ENCODE results near the gene GID4. TPM values are rescaled to one million over a fixed set of nuclear protein-coding genes. Genes with fewer than 3 reads are reported as not detected.

Gene GID4
- polyA plus RNA-seq, 3 donors = 4.1 to 6.0 (median 4.4) TPM

GRCh38 chr17:18107971-18108370 lies 68.8 kb downstream of the GID4 start:
- Histone ChIP-seq H4K20me1 (ENCODE audit: insufficient read depth, low read length) (no peaks in the 10 kb centered on the region), H3K36me3 (replicated peaks in 1 of 2; ENCODE audit: control insufficient read depth in 1 of 2, insufficient read depth in 2 of 2, low read length in 2 of 2) (peaks cover 37 to 48% of the 10 kb centered on the region in 2 donors), H3K27me3 (ENCODE audit: control insufficient read depth in 2 of 2, insufficient read depth in 2 of 2, low read length in 2 of 2) (no peaks in the 10 kb centered on the region), H3K4me1 (ENCODE audit: control insufficient read depth in 1 of 2, insufficient read depth in 2 of 2, low read length in 2 of 2) (peaks cover 0 to under 1% of the 10 kb centered on the region in 2 donors), H3K27ac (ENCODE audit: low read depth in 1 of 2, low read length in 2 of 2) (no peak overlapping the region), H3K4me2 (replicated peaks; ENCODE audit: extremely low read depth, low read length, poor library complexity, severe bottlenecking) (no peak overlapping the region), H3K4me3 (replicated peaks in 1 of 3; ENCODE audit: low read depth in 2 of 3, low read length in 3 of 3) (no peak overlapping the region), H3K9ac (ENCODE audit: insufficient read depth, low read length, poor library complexity, severe bottlenecking) (no peak overlapping the region), H3K79me2 (ENCODE audit: insufficient read depth, low read length) (no peaks in the 10 kb centered on the region), H3K9me3 (replicated peaks in 1 of 2; ENCODE audit: control insufficient read depth in 1 of 2, insufficient read depth in 1 of 2, low read length in 2 of 2) (no peaks in the 10 kb centered on the region), H2AFZ (ENCODE audit: insufficient read depth, low read depth, low read length, poor library complexity, severe bottlenecking) (no peak overlapping the region)
- peaks cover 0 to 4% (median 2%) of the 10 kb centered on the region in 3 donors for H3K27me3 Mint-ChIP-seq (ENCODE audit: low read depth in 3 of 3)
- peaks cover 29 to 37% of the 10 kb centered on the region in 2 donors for H3K36me3 Mint-ChIP-seq
- WGBS (ENCODE audit: insufficient coverage) = 90% methylated on average over 6 of the region's 6 CpGs
- DNase-seq = no peak
- no peaks in the 10 kb centered on the region for H3K4me1 Mint-ChIP-seq
- no peak overlapping the region for H3K4me3 Mint-ChIP-seq
- H3K27ac Mint-ChIP-seq = peak overlapping the region in 1 of 7 donors; percentile 8
- TF ChIP-seq, protein P1, sequence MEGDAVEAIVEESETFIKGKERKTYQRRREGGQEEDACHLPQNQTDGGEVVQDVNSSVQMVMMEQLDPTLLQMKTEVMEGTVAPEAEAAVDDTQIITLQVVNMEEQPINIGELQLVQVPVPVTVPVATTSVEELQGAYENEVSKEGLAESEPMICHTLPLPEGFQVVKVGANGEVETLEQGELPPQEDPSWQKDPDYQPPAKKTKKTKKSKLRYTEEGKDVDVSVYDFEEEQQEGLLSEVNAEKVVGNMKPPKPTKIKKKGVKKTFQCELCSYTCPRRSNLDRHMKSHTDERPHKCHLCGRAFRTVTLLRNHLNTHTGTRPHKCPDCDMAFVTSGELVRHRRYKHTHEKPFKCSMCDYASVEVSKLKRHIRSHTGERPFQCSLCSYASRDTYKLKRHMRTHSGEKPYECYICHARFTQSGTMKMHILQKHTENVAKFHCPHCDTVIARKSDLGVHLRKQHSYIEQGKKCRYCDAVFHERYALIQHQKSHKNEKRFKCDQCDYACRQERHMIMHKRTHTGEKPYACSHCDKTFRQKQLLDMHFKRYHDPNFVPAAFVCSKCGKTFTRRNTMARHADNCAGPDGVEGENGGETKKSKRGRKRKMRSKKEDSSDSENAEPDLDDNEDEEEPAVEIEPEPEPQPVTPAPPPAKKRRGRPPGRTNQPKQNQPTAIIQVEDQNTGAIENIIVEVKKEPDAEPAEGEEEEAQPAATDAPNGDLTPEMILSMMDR (IDR thresholded peaks at IDR 0.05) = no peak
- no peaks in the 10 kb centered on the region for H3K9me3 Mint-ChIP-seq
- intact Hi-C loops (cut with micrococcal nuclease) = no loop called here

DNA sequence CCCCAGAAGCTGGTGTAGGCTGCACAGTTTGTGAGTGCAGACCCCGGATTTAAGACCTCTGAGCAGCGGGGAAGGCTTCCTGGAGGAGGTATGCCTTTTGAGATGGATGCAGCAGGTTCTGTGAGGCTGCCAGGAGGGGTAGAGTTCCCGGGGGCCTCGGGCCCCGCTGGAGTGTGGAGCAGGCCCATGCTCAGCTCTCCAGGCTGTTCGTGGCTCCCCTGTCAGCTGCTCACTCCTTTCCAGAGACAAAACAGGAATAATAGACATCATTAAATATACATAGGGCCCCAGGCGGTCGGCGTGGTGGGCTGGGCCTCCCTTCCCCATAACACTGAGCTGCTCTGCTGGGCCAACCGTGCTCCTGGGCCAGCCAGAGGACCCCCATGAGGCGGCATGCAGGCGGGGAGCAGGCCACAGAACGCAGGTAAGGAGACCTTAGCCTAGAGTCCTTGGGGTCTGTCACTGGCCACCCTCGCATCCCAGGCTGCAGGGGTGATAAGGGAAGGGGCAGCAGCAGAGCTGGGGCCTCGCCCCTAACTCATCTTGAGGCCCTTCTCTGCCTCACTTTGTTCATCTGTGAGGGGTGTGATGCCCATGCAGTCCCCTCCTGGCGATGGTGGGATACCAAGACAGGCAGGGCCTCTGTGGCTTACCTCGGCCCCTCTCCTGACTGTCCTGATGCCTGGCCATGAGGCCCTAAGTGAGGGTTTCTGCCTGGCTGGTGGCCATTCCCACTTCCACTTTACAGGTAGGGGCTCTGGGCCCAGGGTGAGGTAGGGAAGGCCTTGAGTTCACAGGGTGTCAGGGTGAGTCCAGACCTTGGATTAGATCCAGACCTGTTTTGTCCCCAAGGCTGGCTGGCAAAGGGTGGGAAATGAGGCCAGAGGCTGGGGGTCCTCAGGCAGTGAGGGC lies 69.4 kb downstream of the GID4 start, which contains the start of gene MYO15A:
Gene MYO15A (plus strand): TSS at position 356 of the 912 bp plus-strand sequence. CDS start 10,045 bp downstream, outside the sequence.
- no peaks in the 10 kb centered on the region for H3K79me2 ChIP-seq (ENCODE audit: insufficient read depth, low read length)
- H3K4me3 Mint-ChIP-seq = no peak within 1 kb of the TSS
- peak within 1 kb of the TSS in 1 of 7 donors; percentile 8 for H3K27ac Mint-ChIP-seq
- peaks cover 33 to 41% of the 10 kb centered on the region in 2 donors for H3K36me3 ChIP-seq (replicated peaks in 1 of 2; ENCODE audit: control insufficient read depth in 1 of 2, insufficient read depth in 2 of 2, low read length in 2 of 2)
- no peak within 1 kb of the TSS for H3K9ac ChIP-seq (ENCODE audit: insufficient read depth, low read length, poor library complexity, severe bottlenecking)
- DNase-seq = no peak
- no peaks in the 10 kb centered on the region for H4K20me1 ChIP-seq (ENCODE audit: insufficient read depth, low read length)
- H3K4me3 ChIP-seq (replicated peaks in 1 of 3; ENCODE audit: low read depth in 2 of 3, low read length in 3 of 3) = no peak within 1 kb of the TSS
- intact Hi-C loops (cut with micrococcal nuclease) = no loop called here
- H3K27me3 Mint-ChIP-seq (ENCODE audit: low read depth in 3 of 3) = peaks cover 0 to 4% (median 2%) of the 10 kb centered on the region in 3 donors
- whole genome bisulfite sequencing (ENCODE audit: insufficient coverage) = 95% methylated on average over 9 of the region's 17 CpGs
- TF ChIP-seq, protein P1 (IDR thresholded peaks at IDR 0.05) = no peak
- H3K9me3 Mint-ChIP-seq = no peaks in the 10 kb centered on the region
- H3K4me1 ChIP-seq (ENCODE audit: control insufficient read depth in 1 of 2, insufficient read depth in 2 of 2, low read length in 2 of 2) = no peaks in the 10 kb centered on the region
- H3K4me1 Mint-ChIP-seq = no peaks in the 10 kb centered on the region
- no peaks in the 10 kb centered on the region for H3K27me3 ChIP-seq (ENCODE audit: control insufficient read depth in 2 of 2, insufficient read depth in 2 of 2, low read length in 2 of 2)
- no peak within 1 kb of the TSS for H3K4me2 ChIP-seq (replicated peaks; ENCODE audit: extremely low read depth, low read length, poor library complexity, severe bottlenecking)
- no peak within 1 kb of the TSS for H2AFZ ChIP-seq (ENCODE audit: insufficient read depth, low read depth, low read length, poor library complexity, severe bottlenecking)
- H3K9me3 ChIP-seq (replicated peaks in 1 of 2; ENCODE audit: control insufficient read depth in 1 of 2, insufficient read depth in 1 of 2, low read length in 2 of 2) = no peaks in the 10 kb centered on the region
- peaks cover 26 to 36% of the 10 kb centered on the region in 2 donors for H3K36me3 Mint-ChIP-seq
- H3K27ac ChIP-seq (ENCODE audit: low read depth in 1 of 2, low read length in 2 of 2) = no peak within 1 kb of the TSS
